GM13977 (cell line): Measurements from ENCODE around the gene LPP.

Experiments
- DNase-seq: peaks from one replicate; pipeline ENCODE4 v3.0.0; 2012; ENCODE audit warnings: low spot score
- in situ Hi-C: fragments of 300-500 bp; cut with MboI; formaldehyde crosslinking; loops from one replicate; pipeline ENCODE4 v1.12.0; 2022; ENCODE audit warnings: low sequenced_read_pairs, low pct_unique_long_range_greater_than_20kb, mixed read lengths, inconsistent platforms; ENCODE audit not compliant: unreplicated experiment
- TF ChIP-seq, protein P1 (sequence below): IDR thresholded peaks from 2 replicates; pipeline ENCODE4 v1.5.1; 2012; ENCODE audit warnings: mild to moderate bottlenecking, control low read depth; ENCODE audit not compliant: insufficient read depth; ENCODE audit errors: extremely low read depth, missing control alignments

Gene LPP

DNA sequence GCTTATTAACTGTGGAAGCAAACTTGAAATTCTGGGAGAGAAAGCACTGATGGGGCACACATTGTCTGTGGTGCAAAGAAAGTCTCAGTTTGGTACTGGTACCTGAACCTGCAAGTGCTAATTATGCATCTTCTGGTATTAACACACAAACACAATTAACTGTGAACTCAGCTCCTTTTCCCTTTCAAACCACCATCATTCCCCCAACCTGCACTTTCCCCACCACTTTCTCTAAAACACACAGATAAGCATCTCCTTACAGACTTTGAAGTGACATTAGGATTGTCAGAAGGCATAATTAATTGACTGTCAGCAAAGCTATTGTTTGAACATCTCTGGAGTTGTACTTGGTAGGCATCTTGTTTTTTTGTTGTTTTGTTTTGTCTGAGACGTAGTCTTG is 565.6 kb downstream of the LPP start:
- no peak for DNase-seq
- TF ChIP-seq, protein P1, sequence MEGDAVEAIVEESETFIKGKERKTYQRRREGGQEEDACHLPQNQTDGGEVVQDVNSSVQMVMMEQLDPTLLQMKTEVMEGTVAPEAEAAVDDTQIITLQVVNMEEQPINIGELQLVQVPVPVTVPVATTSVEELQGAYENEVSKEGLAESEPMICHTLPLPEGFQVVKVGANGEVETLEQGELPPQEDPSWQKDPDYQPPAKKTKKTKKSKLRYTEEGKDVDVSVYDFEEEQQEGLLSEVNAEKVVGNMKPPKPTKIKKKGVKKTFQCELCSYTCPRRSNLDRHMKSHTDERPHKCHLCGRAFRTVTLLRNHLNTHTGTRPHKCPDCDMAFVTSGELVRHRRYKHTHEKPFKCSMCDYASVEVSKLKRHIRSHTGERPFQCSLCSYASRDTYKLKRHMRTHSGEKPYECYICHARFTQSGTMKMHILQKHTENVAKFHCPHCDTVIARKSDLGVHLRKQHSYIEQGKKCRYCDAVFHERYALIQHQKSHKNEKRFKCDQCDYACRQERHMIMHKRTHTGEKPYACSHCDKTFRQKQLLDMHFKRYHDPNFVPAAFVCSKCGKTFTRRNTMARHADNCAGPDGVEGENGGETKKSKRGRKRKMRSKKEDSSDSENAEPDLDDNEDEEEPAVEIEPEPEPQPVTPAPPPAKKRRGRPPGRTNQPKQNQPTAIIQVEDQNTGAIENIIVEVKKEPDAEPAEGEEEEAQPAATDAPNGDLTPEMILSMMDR = no peak

GRCh38 chr3:188720215-188720614 is 566.3 kb downstream of the LPP start:
- in situ Hi-C loops = no loop called here
- no peak for DNase-seq
- TF ChIP-seq, protein P1 = no peak

More for the DNA sequence above, 565.6 kb downstream of the LPP start:
- in situ Hi-C loops = no loop called here

GRCh38 chr3:188720636-188721035 is 566.7 kb downstream of the LPP start:
- in situ Hi-C loops = no loop called here
- TF ChIP-seq, protein P1 = no peak
- DNase-seq = no peak

- no peak for DNase-seq
- TF ChIP-seq, protein P1 = no peak
- in situ Hi-C loops = no loop called here
Observed at GRCh38 chr3:188721312-188721711, 567.4 kb downstream of the LPP start.

DNA sequence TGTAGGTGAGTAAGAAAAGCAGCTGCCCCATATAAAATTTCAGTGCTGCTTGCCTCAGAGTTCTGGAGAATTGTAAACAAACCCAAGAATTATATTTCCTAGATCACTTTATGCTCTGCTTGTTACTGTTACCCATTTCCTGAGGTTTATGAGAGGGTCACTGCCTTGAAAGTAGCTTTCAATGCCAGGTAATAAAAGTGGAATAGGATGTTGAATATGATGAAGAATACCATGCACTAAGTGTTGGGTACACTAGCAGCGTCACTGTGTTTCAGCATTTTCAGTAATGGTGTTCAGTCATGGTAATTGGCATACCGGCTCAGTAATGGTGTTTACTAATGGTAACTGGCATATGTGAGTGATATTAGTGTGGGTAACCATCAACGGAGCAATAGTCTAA is 568.0 kb downstream of the LPP start:
- TF ChIP-seq, protein P1 = no peak
- in situ Hi-C loops = no loop called here

DNA sequence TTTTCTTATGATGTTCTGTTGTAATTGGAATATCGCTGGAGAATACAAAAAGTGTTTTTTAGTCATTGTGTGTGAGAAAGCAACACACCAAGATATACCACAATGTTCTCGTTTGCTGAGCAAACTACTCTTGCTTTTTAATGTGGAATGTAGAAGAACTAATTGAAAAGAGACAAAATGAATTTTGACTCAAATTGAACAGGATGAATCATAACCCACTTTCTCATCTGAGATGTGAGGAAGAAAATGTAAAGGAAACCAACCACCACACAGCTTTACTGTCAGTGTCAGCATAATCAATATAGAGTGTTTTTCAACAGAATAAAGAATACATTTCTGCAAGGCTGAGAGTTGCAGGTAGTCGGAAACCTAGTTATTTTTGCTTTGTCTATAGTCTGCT is 569.0 kb downstream of the LPP start:
- in situ Hi-C loops = no loop called here
- DNase-seq = no peak
- TF ChIP-seq, protein P1 = no peak

More for the DNA sequence above, 568.0 kb downstream of the LPP start:
- DNase-seq = no peak

DNA sequence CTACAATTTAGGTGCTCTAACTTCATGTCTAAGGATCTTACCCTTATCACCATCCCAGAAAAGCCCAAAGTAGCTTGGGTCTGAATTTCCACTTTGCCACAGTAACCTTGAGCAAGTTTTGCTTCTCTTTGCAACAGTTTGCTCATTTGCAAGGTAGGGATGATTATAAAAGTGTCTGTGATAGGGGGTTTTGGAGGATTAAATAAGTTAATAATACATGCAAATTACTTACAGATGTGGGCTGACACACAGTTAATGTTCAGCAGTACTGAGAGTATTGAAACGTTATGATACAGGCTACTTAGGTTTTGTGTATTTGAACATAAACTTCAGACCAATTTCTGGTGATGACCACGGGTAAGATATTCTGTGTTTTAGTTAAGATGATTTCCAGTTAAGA is 573.1 kb downstream of the LPP start:
- no peak for DNase-seq
- TF ChIP-seq, protein P1 = no peak
- in situ Hi-C loops = loop anchor here (25.0 kb wide), 1 partner anchor 990 kb away; the partner anchor contains the start of gene BCL6
